Astrocyte (in vitro differentiated cells and primary cell): ENCODE measurements around the gene JUN. TPM values are rescaled to one million over a fixed set of nuclear protein-coding genes. Genes with fewer than 3 reads are reported as not detected.

Experiments used
- DNase-seq: peaks from one replicate; pipeline ENCODE4 v3.0.0-alpha.2; 2010; ENCODE audit warnings: low read depth
- FAIRE-seq: peaks from 2 replicates; lab custom pipeline; 2011; peaks lifted over from hg19 to GRCh38; lab: Jason Lieb, UNC
- H2AFZ ChIP-seq: 2 replicates; pipeline ENCODE4 v1.6.0; 2012; ENCODE audit warnings: low read depth, low read length, inconsistent platforms
- H3K27ac ChIP-seq: 2 replicates; pipeline ENCODE4 v1.5.1; 2011; ENCODE audit warnings: low read depth, low read length, inconsistent platforms
- H3K27me3 ChIP-seq: 2 replicates; pipeline ENCODE4 v1.6.0; 2011; ENCODE audit warnings: low read length, inconsistent platforms; ENCODE audit not compliant: insufficient read depth
- H3K36me3 ChIP-seq: 2 replicates; pipeline ENCODE4 v1.5.1; 2011; ENCODE audit warnings: low read length, inconsistent platforms; ENCODE audit not compliant: insufficient read depth
- H3K4me1 ChIP-seq: 2 replicates; pipeline ENCODE4 v1.5.1; 2011; ENCODE audit warnings: low read length, inconsistent platforms; ENCODE audit not compliant: insufficient read depth
- H3K4me2 ChIP-seq: 2 replicates; pipeline ENCODE4 v1.6.0; 2012; ENCODE audit warnings: low read length, inconsistent platforms
- H3K4me3 ChIP-seq: 2 replicates; pipeline ENCODE4 v1.5.1; 2011; ENCODE audit warnings: low read depth, mild to moderate bottlenecking, low read length, inconsistent platforms; ENCODE audit not compliant: insufficient read depth
- H3K79me2 ChIP-seq: 2 replicates; pipeline ENCODE4 v1.6.0; 2012; ENCODE audit warnings: mild to moderate bottlenecking, low read length, inconsistent platforms; ENCODE audit not compliant: insufficient read depth
- H3K9ac ChIP-seq: 2 replicates; pipeline ENCODE4 v1.6.0; 2012; ENCODE audit warnings: mild to moderate bottlenecking, low read length, inconsistent platforms
- H3K9me3 ChIP-seq: 2 replicates; pipeline ENCODE4 v1.5.1; 2012; ENCODE audit warnings: low read depth, mild to moderate bottlenecking, low read length, inconsistent platforms; ENCODE audit not compliant: insufficient read depth
- H4K20me1 ChIP-seq: 2 replicates; pipeline ENCODE4 v1.6.0; 2012; ENCODE audit warnings: low read length, inconsistent platforms; ENCODE audit not compliant: insufficient read depth
- H3K27ac Mint-ChIP-seq: one replicate; pipeline ENCODE4 v1.8.0; 2021; ENCODE audit warnings: mild to moderate bottlenecking, mixed read lengths; ENCODE audit not compliant: unreplicated experiment
- H3K27me3 Mint-ChIP-seq: one replicate; pipeline ENCODE4 v1.8.0; 2021; ENCODE audit warnings: low read depth, mixed read lengths; ENCODE audit not compliant: unreplicated experiment
- H3K36me3 Mint-ChIP-seq: one replicate; pipeline ENCODE4 v1.8.0; 2021; ENCODE audit warnings: low read depth, mixed read lengths; ENCODE audit not compliant: unreplicated experiment
- H3K4me1 Mint-ChIP-seq: one replicate; pipeline ENCODE4 v1.8.0; 2021; ENCODE audit warnings: low read depth, mixed read lengths; ENCODE audit not compliant: unreplicated experiment
- H3K4me3 Mint-ChIP-seq: one replicate; pipeline ENCODE4 v1.8.0; 2021; ENCODE audit warnings: mild to moderate bottlenecking, moderate library complexity, mixed read lengths; ENCODE audit not compliant: unreplicated experiment
- H3K9me3 Mint-ChIP-seq: one replicate; pipeline ENCODE4 v1.8.0; 2021; ENCODE audit warnings: mild to moderate bottlenecking, mixed read lengths; ENCODE audit not compliant: unreplicated experiment
- EZH2 ChIP-seq: IDR thresholded peaks from 2 replicates; pipeline ENCODE4 v1.6.1; 2012; ENCODE audit warnings: mild to moderate bottlenecking, low read length, inconsistent platforms; ENCODE audit not compliant: insufficient read depth
- total RNA-seq: library from RNA; stranded (reverse); gene quantifications from 2 replicates; pipeline ENCODE4 v1.2.1, GENCODE V29; 2021
- TF ChIP-seq, protein P1 (sequence below): IDR thresholded peaks from 2 replicates; pipeline ENCODE4 v1.5.1; 2011; ENCODE audit warnings: low read depth, mild to moderate bottlenecking, inconsistent platforms, low read length, moderate library complexity; ENCODE audit not compliant: insufficient read depth

Gene JUN
- total RNA-seq, 1 donor from 2014 or later = 101 TPM

DNA sequence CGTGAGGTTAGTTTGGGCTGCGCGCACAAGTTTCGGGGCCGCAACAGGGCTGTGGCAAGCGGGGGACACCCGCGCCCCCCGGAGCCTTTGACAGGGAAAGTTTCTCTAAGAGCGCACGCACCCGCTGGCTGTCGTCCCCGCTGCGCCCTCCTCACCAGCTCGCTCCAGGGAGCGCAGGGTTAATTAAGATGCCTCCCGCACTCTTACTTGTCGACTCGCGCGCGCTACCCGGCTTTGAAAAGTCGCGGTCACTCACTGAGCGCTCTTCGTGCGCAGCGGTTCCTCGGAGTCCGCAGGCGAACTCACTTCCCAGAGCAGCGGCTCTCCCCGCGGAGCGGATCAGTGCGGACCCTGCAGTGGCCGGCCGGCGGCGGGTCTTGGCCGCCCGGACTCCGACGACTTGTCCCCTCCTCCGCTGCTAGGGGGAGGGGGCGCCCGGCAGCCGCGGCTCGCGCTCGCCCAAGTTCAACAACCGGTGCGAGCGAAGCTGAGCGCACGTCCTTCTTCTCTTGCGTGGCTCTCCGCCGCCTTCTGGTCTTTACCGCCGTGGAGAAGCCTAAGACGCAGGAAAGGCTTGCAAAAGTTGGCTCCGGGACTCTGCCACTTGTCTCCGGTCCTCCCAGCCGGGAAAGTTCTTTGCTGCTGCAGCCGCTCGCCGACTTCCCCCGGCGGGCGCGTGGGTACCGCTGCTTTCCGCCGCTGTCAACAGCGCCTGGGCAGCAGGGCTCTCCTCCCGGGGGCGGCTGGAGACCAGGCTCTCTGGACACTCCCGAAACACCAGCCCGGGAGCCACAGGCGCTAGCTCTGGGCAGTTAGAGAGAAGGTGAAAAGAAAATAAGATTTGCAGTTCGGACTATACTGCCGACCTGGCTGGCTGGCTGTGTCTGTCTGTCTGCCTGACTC lies 506 bp downstream of the JUN start:
- H3K9me3 Mint-ChIP-seq = peaks cover 4% of the 10 kb centered on the region
- H3K9ac ChIP-seq = peak overlapping the region; percentile 99
- peak overlapping the region; percentile 95 for H3K4me3 Mint-ChIP-seq
- no peak overlapping the region for H2AFZ ChIP-seq
- H3K27ac ChIP-seq = peak overlapping the region; percentile 90
- H3K4me1 Mint-ChIP-seq = peaks cover 11% of the 10 kb centered on the region
- peaks cover 38% of the 10 kb centered on the region for H3K79me2 ChIP-seq
- peaks cover 21% of the 10 kb centered on the region for H3K36me3 Mint-ChIP-seq
- H3K9me3 ChIP-seq = no peaks in the 10 kb centered on the region
- peaks cover 8% of the 10 kb centered on the region for H3K36me3 ChIP-seq
- TF ChIP-seq, protein P1, sequence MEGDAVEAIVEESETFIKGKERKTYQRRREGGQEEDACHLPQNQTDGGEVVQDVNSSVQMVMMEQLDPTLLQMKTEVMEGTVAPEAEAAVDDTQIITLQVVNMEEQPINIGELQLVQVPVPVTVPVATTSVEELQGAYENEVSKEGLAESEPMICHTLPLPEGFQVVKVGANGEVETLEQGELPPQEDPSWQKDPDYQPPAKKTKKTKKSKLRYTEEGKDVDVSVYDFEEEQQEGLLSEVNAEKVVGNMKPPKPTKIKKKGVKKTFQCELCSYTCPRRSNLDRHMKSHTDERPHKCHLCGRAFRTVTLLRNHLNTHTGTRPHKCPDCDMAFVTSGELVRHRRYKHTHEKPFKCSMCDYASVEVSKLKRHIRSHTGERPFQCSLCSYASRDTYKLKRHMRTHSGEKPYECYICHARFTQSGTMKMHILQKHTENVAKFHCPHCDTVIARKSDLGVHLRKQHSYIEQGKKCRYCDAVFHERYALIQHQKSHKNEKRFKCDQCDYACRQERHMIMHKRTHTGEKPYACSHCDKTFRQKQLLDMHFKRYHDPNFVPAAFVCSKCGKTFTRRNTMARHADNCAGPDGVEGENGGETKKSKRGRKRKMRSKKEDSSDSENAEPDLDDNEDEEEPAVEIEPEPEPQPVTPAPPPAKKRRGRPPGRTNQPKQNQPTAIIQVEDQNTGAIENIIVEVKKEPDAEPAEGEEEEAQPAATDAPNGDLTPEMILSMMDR = no peak
- TF ChIP-seq EZH2 = no peak
- peaks cover 41% of the 10 kb centered on the region for H4K20me1 ChIP-seq
- peaks cover 17% of the 10 kb centered on the region for H3K4me1 ChIP-seq
- DNase-seq (peak; percentile 36), FAIRE-seq (no peak)
- H3K4me2 ChIP-seq = peak overlapping the region; percentile 89
- H3K27me3 ChIP-seq = no peaks in the 10 kb centered on the region
- H3K27ac Mint-ChIP-seq = peak overlapping the region; percentile 99
- no peaks in the 10 kb centered on the region for H3K27me3 Mint-ChIP-seq
- peak overlapping the region; percentile 98 for H3K4me3 ChIP-seq

DNA sequence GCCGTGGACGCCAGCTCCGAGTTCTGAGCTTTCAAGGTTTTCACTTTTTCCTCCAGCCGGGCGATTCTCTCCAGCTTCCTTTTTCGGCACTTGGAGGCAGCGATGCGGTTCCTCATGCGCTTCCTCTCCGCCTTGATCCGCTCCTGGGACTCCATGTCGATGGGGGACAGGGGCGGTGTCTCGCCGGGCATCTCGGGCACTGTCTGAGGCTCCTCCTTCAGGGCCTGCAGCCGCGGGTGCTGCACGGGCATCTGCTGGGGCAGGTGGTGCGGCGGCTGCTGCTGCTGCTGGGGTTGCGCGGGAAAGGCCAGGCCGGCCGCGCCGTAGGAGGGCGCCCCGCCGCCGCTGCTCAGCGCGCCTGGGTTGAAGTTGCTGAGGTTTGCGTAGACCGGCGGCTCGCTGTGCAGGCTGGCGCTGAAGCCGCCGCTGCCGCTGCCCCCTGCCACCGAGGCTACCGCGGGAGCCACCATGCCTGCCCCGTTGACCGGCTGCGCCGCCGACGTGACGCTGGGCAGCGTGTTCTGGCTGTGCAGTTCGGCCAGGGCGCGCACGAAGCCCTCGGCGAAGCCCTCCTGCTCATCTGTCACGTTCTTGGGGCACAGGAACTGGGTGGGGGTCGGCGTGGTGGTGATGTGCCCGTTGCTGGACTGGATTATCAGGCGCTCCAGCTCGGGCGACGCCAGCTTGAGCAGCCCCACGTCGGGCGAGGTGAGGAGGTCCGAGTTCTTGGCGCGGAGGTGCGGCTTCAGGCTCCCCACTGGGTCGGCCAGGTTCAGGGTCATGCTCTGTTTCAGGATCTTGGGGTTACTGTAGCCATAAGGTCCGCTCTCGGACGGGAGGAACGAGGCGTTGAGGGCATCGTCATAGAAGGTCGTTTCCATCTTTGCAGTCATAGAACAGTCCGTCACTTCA lies 1.4 kb downstream of the JUN start:
- Histone ChIP-seq H3K4me2 (peak overlapping the region; percentile 89), H3K9ac (peak overlapping the region; percentile 99), H3K27ac (peak overlapping the region; percentile 90), H3K36me3 (peaks cover 8% of the 10 kb centered on the region), H3K4me1 (peaks cover 17% of the 10 kb centered on the region), H3K27me3 (no peaks in the 10 kb centered on the region), H3K79me2 (peaks cover 38% of the 10 kb centered on the region), H3K9me3 (no peaks in the 10 kb centered on the region), H2AFZ (no peak overlapping the region), H4K20me1 (peaks cover 41% of the 10 kb centered on the region), H3K4me3 (peak overlapping the region; percentile 98)
- Mint-ChIP-seq H3K4me1 (peaks cover 11% of the 10 kb centered on the region), H3K27ac (peak overlapping the region; percentile 99), H3K9me3 (no peaks in the 10 kb centered on the region), H3K27me3 (no peaks in the 10 kb centered on the region), H3K4me3 (peak overlapping the region; percentile 95), H3K36me3 (peaks cover 21% of the 10 kb centered on the region)
- FAIRE-seq (no peak), DNase-seq (peak; percentile 20)
- TF ChIP-seq, protein P1 = no peak
- TF ChIP-seq EZH2 = no peak
